Neural cell (in vitro differentiated cells): Measurements from ENCODE around the gene CDK4. TPM values are rescaled to one million over a fixed set of nuclear protein-coding genes. Genes with fewer than 3 reads are reported as not detected.

Experiments used
- H2AFZ ChIP-seq: fragments of 200-600, 300-800 bp; sonication (generic), shearing (Covaris generic); 2 replicates; pipeline ENCODE4 v1.6.0; 2014; ENCODE audit warnings: low read depth, mild to moderate bottlenecking, antibody characterized with exemption, low read length, moderate library complexity
- H3F3A ChIP-seq: fragments of 200-600 bp; shearing (Covaris generic); 2 replicates; pipeline ENCODE4 v1.6.1; 2016; ENCODE audit warnings: mild to moderate bottlenecking, moderate library complexity, mixed read lengths, antibody characterized with exemption, low read length; ENCODE audit not compliant: insufficient read depth, poor library complexity, severe bottlenecking
- H3K27ac ChIP-seq: fragments of 200-600, 300-800 bp; sonication (generic), shearing (Covaris generic); 2 replicates; pipeline ENCODE4 v1.5.1; 2014; ENCODE audit warnings: mild to moderate bottlenecking, low read length, moderate library complexity
- H3K27me3 ChIP-seq: fragments of 300-800, 200-600 bp; sonication (generic), shearing (Covaris generic); 2 replicates; pipeline ENCODE4 v1.6.0; 2014; ENCODE audit warnings: mild to moderate bottlenecking, low read depth, low read length, moderate library complexity; ENCODE audit not compliant: insufficient read depth
- H3K36me3 ChIP-seq: fragments of 300-800, 200-600 bp; sonication (generic), shearing (Covaris generic); 2 replicates; pipeline ENCODE4 v1.5.1; 2014; ENCODE audit warnings: mild to moderate bottlenecking, antibody characterized with exemption, low read length, moderate library complexity; ENCODE audit not compliant: insufficient read depth
- H3K4me2 ChIP-seq: fragments of 300-800, 200-600 bp; sonication (generic), shearing (Covaris generic); 2 replicates; pipeline ENCODE4 v1.6.0; 2014; ENCODE audit warnings: mild to moderate bottlenecking, low read length
- H3K4me3 ChIP-seq: fragments of 300-800, 200-600 bp; sonication (generic), shearing (Covaris generic); 2 replicates; pipeline ENCODE4 v1.5.1; 2014; ENCODE audit warnings: mild to moderate bottlenecking, low read length, moderate library complexity
- H3K79me2 ChIP-seq: fragments of 200-600 bp; shearing (Covaris generic); replicated peaks from 2 replicates; pipeline ENCODE4 v1.6.0; 2014; ENCODE audit warnings: mild to moderate bottlenecking, low read length, moderate library complexity; ENCODE audit not compliant: insufficient read depth
- H3K9ac ChIP-seq: fragments of 300-800, 200-600 bp; sonication (generic), shearing (Covaris generic); 2 replicates; pipeline ENCODE4 v1.6.1; 2016; ENCODE audit warnings: mild to moderate bottlenecking, low read length, mixed read lengths
- H3K9me2 ChIP-seq: fragments of 200-600 bp; shearing (Covaris generic); 2 replicates; pipeline ENCODE4 v1.6.1; 2016; ENCODE audit warnings: mild to moderate bottlenecking, low read length, mixed read lengths; ENCODE audit not compliant: insufficient read depth
- H3K9me3 ChIP-seq: fragments of 200-600, 300-800 bp; sonication (generic), shearing (Covaris generic); 2 replicates; pipeline ENCODE4 v1.6.1; 2016; ENCODE audit warnings: mild to moderate bottlenecking, mixed run types, low read length, moderate library complexity, mixed read lengths
- H4K20me1 ChIP-seq: fragments of 200-600 bp; shearing (Covaris generic); 2 replicates; pipeline ENCODE4 v1.6.1; 2016; ENCODE audit warnings: mild to moderate bottlenecking, mixed run types; ENCODE audit not compliant: insufficient read depth
- CTCF ChIP-seq: fragments of 450-650 bp; IDR thresholded peaks from 2 replicates; pipeline ENCODE4 v1.5.1; 2014; ENCODE audit warnings: antibody characterized with exemption, mild to moderate bottlenecking, moderate library complexity; ENCODE audit not compliant: poor library complexity, severe bottlenecking
- EP300 ChIP-seq: fragments of 450-650 bp; conservative IDR thresholded peaks from 2 replicates; pipeline ENCODE4 v1.6.1; 2014; ENCODE audit warnings: antibody characterized with exemption, mild to moderate bottlenecking, moderate library complexity; ENCODE audit not compliant: poor library complexity, severe bottlenecking
- EZH2 ChIP-seq: fragments of 200-600, 300-800 bp; shearing (Covaris generic), sonication (generic); IDR thresholded peaks from 2 replicates; pipeline ENCODE4 v1.6.1; 2014; ENCODE audit warnings: antibody characterized with exemption, low read length, borderline replicate concordance, mild to moderate bottlenecking; ENCODE audit not compliant: insufficient read depth, poor library complexity, severe bottlenecking
- MXI1 ChIP-seq: fragments of 450-650 bp; conservative IDR thresholded peaks from 2 replicates; pipeline ENCODE4 v1.6.1; 2014; ENCODE audit warnings: antibody characterized with exemption, mild to moderate bottlenecking; ENCODE audit not compliant: poor library complexity, severe bottlenecking
- POLR2AphosphoS5 ChIP-seq: IDR thresholded peaks from 2 replicates; pipeline ENCODE4 v1.6.1; 2012
- RAD21 ChIP-seq: fragments of 450-650 bp; conservative IDR thresholded peaks from 2 replicates; pipeline ENCODE4 v1.6.1; 2014; ENCODE audit warnings: antibody characterized with exemption, mild to moderate bottlenecking, moderate library complexity
- SMC3 ChIP-seq: fragments of 450-650 bp; conservative IDR thresholded peaks from 2 replicates; pipeline ENCODE4 v1.6.1; 2014; ENCODE audit warnings: antibody characterized with exemption, mild to moderate bottlenecking, moderate library complexity; ENCODE audit not compliant: poor library complexity
- TAF1 ChIP-seq: IDR thresholded peaks from 2 replicates; pipeline ENCODE4 v1.6.1; 2012; ENCODE audit warnings: low read depth
- polyA plus RNA-seq: library from polyadenylated mRNA; depleted of rRNA; stranded (reverse); fragments of >200 nt; gene quantifications from 2 replicates; pipeline ENCODE4 v1.2.3, GENCODE V29; 2014
- TF ChIP-seq, protein P1 (sequence below): IDR thresholded peaks from 2 replicates; pipeline ENCODE4 v1.6.1; 2012; ENCODE audit warnings: borderline replicate concordance

The CDK4 gene
- polyA plus RNA-seq, 1 donor from 2014 or later, result 104 TPM

DNA sequence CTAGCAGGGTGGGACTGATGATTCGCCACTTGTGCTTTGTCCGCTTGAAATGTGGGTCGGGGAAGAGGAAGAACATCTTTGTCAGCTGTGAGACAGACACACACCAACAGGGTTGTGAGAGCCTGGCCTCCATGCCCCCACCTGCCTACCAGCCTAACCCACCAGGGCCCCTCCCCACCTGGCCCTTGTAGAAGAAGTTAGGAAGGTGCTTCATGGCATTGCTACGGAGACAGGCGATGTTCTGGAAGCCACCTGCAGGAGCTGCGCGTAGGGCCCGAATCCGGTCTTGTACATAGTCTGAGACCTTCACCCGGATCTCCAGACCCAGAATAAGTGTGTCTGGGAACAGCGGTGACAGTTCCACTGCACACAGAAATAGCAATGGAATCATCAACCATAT is 17.5 kb upstream of the CDK4 start:
- H3K27ac ChIP-seq, result no peak overlapping the region
- TF ChIP-seq CTCF, result no peak
- TF ChIP-seq SMC3, result no peak
- no peak for TF ChIP-seq TAF1
- no peak for TF ChIP-seq MXI1
- no peak for TF ChIP-seq EZH2
- TF ChIP-seq POLR2AphosphoS5, result no peak
- no peak for TF ChIP-seq EP300
- TF ChIP-seq, protein P1, sequence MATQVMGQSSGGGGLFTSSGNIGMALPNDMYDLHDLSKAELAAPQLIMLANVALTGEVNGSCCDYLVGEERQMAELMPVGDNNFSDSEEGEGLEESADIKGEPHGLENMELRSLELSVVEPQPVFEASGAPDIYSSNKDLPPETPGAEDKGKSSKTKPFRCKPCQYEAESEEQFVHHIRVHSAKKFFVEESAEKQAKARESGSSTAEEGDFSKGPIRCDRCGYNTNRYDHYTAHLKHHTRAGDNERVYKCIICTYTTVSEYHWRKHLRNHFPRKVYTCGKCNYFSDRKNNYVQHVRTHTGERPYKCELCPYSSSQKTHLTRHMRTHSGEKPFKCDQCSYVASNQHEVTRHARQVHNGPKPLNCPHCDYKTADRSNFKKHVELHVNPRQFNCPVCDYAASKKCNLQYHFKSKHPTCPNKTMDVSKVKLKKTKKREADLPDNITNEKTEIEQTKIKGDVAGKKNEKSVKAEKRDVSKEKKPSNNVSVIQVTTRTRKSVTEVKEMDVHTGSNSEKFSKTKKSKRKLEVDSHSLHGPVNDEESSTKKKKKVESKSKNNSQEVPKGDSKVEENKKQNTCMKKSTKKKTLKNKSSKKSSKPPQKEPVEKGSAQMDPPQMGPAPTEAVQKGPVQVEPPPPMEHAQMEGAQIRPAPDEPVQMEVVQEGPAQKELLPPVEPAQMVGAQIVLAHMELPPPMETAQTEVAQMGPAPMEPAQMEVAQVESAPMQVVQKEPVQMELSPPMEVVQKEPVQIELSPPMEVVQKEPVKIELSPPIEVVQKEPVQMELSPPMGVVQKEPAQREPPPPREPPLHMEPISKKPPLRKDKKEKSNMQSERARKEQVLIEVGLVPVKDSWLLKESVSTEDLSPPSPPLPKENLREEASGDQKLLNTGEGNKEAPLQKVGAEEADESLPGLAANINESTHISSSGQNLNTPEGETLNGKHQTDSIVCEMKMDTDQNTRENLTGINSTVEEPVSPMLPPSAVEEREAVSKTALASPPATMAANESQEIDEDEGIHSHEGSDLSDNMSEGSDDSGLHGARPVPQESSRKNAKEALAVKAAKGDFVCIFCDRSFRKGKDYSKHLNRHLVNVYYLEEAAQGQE, result no peak
- TF ChIP-seq RAD21, result no peak
- no peaks in the 10 kb centered on the region for H3K9me2 ChIP-seq
- H3K27me3 ChIP-seq, result peaks cover 32% of the 10 kb centered on the region
- H3K9me3 ChIP-seq, result no peaks in the 10 kb centered on the region
- H3K4me3 ChIP-seq, result no peak overlapping the region
- H2AFZ ChIP-seq, result no peak overlapping the region
- H3K79me2 ChIP-seq, result no peaks in the 10 kb centered on the region
- H3K9ac ChIP-seq, result no peak overlapping the region
- no peaks in the 10 kb centered on the region for H4K20me1 ChIP-seq
- H3K36me3 ChIP-seq, result no peaks in the 10 kb centered on the region
- no peaks in the 10 kb centered on the region for H3F3A ChIP-seq
- no peak overlapping the region for H3K4me2 ChIP-seq

GRCh38 chr12:57767876-57768275 is 15.8 kb upstream of the CDK4 start:
- Histone ChIP-seq H3F3A (no peaks in the 10 kb centered on the region), H3K79me2 (no peaks in the 10 kb centered on the region), H3K9me2 (no peaks in the 10 kb centered on the region), H3K4me2 (no peak overlapping the region), H3K9me3 (no peaks in the 10 kb centered on the region), H3K9ac (no peak overlapping the region), H3K27ac (no peak overlapping the region), H3K4me3 (no peak overlapping the region), H4K20me1 (no peaks in the 10 kb centered on the region), H2AFZ (no peak overlapping the region), H3K36me3 (no peaks in the 10 kb centered on the region), H3K27me3 (peaks cover 49% of the 10 kb centered on the region)
- TF ChIP-seq RAD21 (no peak), POLR2AphosphoS5 (no peak), MXI1 (no peak), EZH2 (no peak), SMC3 (no peak), EP300 (no peak), CTCF (no peak), TAF1 (no peak)
- TF ChIP-seq, protein P1, result no peak
